SK-N-MC (cell line): ENCODE results near the gene IPO9.

ENCODE experiments used
- EZH2 ChIP-seq: fragments of 200-600 bp; sonication (generic); IDR thresholded peaks from one replicate; pipeline ENCODE4 v1.6.1; 2017; ENCODE audit warnings: antibody characterized with exemption
- POLR2AphosphoS5 ChIP-seq: IDR thresholded peaks from 2 replicates; pipeline ENCODE4 v1.6.1; 2012; ENCODE audit warnings: mild to moderate bottlenecking, low read depth, low read length, borderline replicate concordance

DNA sequence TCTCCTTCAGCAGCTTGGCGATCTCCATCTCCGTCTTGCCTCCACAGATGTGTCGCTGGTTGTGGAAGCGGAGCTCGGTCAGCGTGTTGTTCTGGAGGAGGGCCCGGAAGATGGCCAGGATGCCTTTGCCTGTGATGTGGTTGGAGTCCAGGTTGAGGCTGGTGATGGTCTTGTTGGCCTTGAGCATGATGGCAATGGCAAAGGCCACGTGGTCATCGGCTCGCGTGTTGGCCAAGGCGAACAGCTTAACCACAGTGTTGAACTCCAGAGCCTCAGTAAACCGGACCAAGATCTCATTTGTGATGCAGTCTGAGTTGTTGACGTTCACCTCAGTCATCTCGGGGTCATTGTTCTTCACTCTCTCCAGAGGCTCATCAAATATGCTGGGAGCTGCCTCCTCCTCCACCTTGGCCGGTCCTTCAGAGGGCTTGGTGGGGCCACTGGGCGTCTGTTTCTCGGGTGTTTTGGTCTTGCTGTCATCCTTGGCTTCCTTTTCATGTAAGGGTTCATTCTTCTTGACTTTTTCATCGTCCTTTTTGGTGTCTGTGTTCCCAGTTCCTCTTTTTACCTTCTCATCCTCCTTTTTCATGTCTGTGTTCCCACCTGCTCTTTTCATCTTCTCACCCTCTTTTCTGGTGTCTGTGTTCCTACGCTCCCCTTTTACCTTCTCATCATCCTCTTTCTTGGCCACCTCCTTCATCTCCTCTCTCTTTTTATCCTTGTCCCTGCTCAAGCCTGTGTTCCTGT, 70.9 kb downstream of the IPO9 start:
- TF ChIP-seq EZH2 (no peak), POLR2AphosphoS5 (no peak)
